Kidney (tissue), 14 donors: ENCODE data around the gene ADAMTSL4. TPM values are rescaled to one million over a fixed set of nuclear protein-coding genes. Genes with fewer than 3 reads are reported as not detected.

Experiments used
- DNase-seq, 5 donors: peaks; one replicate each; pipeline ENCODE4 v3.0.0-alpha.2; 2013 to 2020
- FAIRE-seq: peaks from 2 replicates; lab custom pipeline; 2012; peaks lifted over from hg19 to GRCh38; lab: Jason Lieb, UNC
- H3K27ac ChIP-seq, 2 donors: one replicate each; pipeline ENCODE4 v1.7.0; 2013; ENCODE audit warnings: low read depth in 2 of 2, low read length in 2 of 2, inconsistent platforms in 1 of 2
- H3K27me3 ChIP-seq: one replicate; pipeline ENCODE4 v1.7.1; 2013; ENCODE audit warnings: low read length, inconsistent platforms; ENCODE audit not compliant: control insufficient read depth, insufficient read depth
- H3K36me3 ChIP-seq, 3 donors: one replicate each; pipeline versions ENCODE4 v1.7.0 to v1.7.1; 2013; ENCODE audit warnings: low read length in 3 of 3, control low read depth in 1 of 3, inconsistent platforms in 1 of 3; ENCODE audit not compliant: insufficient read depth in 3 of 3, control insufficient read depth in 2 of 3
- H3K4me1 ChIP-seq, 3 donors: one replicate each; pipeline versions ENCODE4 v1.7.0 to v1.7.1; 2013; ENCODE audit warnings: low read length in 3 of 3, inconsistent platforms in 1 of 3, low read depth in 1 of 3; ENCODE audit not compliant: control insufficient read depth in 2 of 3, insufficient read depth in 2 of 3
- H3K4me3 ChIP-seq, 3 donors: one replicate each; pipeline versions ENCODE4 v1.7.0 to v1.8.1; 2013; ENCODE audit warnings: low read length in 3 of 3, control low read depth in 1 of 3, inconsistent platforms in 1 of 3
- H3K9ac ChIP-seq, 3 donors: one replicate each; pipeline versions ENCODE4 v1.7.0 to v1.7.1; 2013; ENCODE audit warnings: low read length in 3 of 3, control low read depth in 1 of 3, inconsistent platforms in 1 of 3
- H3K9me3 ChIP-seq, 3 donors: one replicate each; pipeline versions ENCODE4 v1.7.0 to v1.7.1; 2013; ENCODE audit warnings: low read length in 3 of 3, control low read depth in 1 of 3, inconsistent platforms in 1 of 3; ENCODE audit not compliant: control insufficient read depth in 2 of 3, insufficient read depth in 1 of 3
- intact Hi-C: fragments of 100-400 bp; cut with DNase I; formaldehyde crosslinking; loops from one replicate; pipeline ENCODE4 v1.11.1; 2022
- polyA plus RNA-seq: library from polyadenylated mRNA; stranded (reverse); fragments of 350-450 nt; fragmentation: Illumina TruSeq; extraction: RNeasy Lipid Tissue Mini Kit (QIAGEN cat#74804); gene quantifications from one replicate; pipeline ENCODE4 v1.2.3, GENCODE V29; 2014; ENCODE audit warnings: low read depth, low replicate concordance; ENCODE audit not compliant: insufficient read depth
- total RNA-seq: library from RNA; stranded (reverse); fragmentation: NEBNext Ultra II Directional; extraction: Animal tissue kit (Norgen Biotek cat#: 25700); gene quantifications from one replicate; pipeline ENCODE4 v1.2.1, GENCODE V29; 2021
- TF ChIP-seq, protein P1 (sequence below): IDR thresholded peaks from 3 replicates; pipeline ENCODE4 v1.5.1; 2012; ENCODE audit warnings: mild to moderate bottlenecking, moderate library complexity, borderline replicate concordance; ENCODE audit not compliant: insufficient read depth; ENCODE audit errors: extremely low read depth
- donor health status: control.
- donor health status: control.
- donor health status: control.
- donor health status: control.
- donor health status: control.
- donor health status: DM: yes; HTN: yes; CAD: no.
- donor health status: Normal renal cell carcinoma (clear cell type).

The ADAMTSL4 gene
- total and polyA plus RNA-seq, 2 donors from 2014 or later, result 6.9 to 20.0 TPM

GRCh38 chr1:150549496-150550221 is 451 bp downstream of the ADAMTSL4 start:
- TF ChIP-seq, protein P1, sequence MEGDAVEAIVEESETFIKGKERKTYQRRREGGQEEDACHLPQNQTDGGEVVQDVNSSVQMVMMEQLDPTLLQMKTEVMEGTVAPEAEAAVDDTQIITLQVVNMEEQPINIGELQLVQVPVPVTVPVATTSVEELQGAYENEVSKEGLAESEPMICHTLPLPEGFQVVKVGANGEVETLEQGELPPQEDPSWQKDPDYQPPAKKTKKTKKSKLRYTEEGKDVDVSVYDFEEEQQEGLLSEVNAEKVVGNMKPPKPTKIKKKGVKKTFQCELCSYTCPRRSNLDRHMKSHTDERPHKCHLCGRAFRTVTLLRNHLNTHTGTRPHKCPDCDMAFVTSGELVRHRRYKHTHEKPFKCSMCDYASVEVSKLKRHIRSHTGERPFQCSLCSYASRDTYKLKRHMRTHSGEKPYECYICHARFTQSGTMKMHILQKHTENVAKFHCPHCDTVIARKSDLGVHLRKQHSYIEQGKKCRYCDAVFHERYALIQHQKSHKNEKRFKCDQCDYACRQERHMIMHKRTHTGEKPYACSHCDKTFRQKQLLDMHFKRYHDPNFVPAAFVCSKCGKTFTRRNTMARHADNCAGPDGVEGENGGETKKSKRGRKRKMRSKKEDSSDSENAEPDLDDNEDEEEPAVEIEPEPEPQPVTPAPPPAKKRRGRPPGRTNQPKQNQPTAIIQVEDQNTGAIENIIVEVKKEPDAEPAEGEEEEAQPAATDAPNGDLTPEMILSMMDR, result no peak
- H3K27ac ChIP-seq, result peak overlapping the region in 1 of 2 donors; percentile 36
- H3K27me3 ChIP-seq, result no peaks in the 10 kb centered on the region
- H3K9ac ChIP-seq, result peak overlapping the region in 1 of 3 donors; percentile 19
- FAIRE-seq (no peak), DNase-seq (peak in 4 of 5 donors; percentile 43 to 89 (median 66))
- H3K9me3 ChIP-seq, result no peaks in the 10 kb centered on the region
- intact Hi-C loops, result no loop called here
- peak overlapping the region in 2 of 3 donors; percentile 28 to 46 for H3K4me3 ChIP-seq
- no peaks in the 10 kb centered on the region for H3K36me3 ChIP-seq
- H3K4me1 ChIP-seq, result peaks cover 0 to 12% (median 7%) of the 10 kb centered on the region in 3 donors

GRCh38 chr1:150550222-150551050 is 1.2 kb downstream of the ADAMTSL4 start:
- H3K9me3 ChIP-seq, result no peaks in the 10 kb centered on the region
- peak overlapping the region in 1 of 2 donors; percentile 77 for H3K27ac ChIP-seq
- peaks cover under 1% of the 10 kb centered on the region in 3 donors for H3K36me3 ChIP-seq
- FAIRE-seq (no peak), DNase-seq (peak in 1 of 5 donors; percentile 62)
- peaks cover 0 to 13% (median 7%) of the 10 kb centered on the region in 3 donors for H3K4me1 ChIP-seq
- intact Hi-C loops, result no loop called here
- H3K9ac ChIP-seq, result no peak overlapping the region
- H3K27me3 ChIP-seq, result no peaks in the 10 kb centered on the region
- TF ChIP-seq, protein P1, result no peak
- no peak overlapping the region for H3K4me3 ChIP-seq

DNA sequence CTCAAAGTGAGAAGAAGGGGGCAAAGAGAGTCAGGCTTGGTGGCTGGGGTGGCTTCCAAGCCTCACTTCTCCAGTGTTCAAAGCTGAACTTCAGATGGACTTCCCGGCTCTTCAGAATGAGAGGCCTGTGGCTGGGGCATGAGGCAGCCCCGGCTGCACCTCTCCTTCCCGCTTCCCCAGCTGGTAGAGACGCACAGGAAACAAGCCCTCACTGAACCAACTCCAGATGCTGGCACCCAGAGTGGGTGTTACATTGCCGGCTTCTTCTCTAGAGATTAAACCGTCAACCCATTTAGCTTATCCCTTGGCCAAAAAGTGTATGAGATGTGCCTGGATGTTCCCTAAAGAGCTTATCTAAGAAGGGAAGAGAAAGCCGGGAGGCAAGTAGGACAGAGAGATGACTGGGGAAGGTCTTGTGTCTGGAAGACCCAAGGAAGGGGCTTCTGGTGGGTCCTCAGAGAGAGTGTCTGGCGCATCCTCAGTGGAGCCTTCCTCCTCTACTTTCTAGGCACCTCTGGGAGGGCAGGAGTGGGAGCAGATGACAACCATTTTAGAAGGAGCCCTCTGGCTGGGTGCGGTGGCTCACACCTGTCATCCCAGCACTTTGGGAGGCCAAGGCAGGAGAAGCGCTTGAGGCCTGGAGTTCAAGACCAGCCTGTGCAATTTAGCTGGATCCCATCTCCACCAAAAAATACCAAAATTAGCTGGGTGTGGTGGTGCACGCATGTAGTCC is 2.0 kb downstream of the ADAMTSL4 start:
- no peaks in the 10 kb centered on the region for H3K27me3 ChIP-seq
- no peak for FAIRE-seq
- peaks cover 4 to 5% (median 4%) of the 10 kb centered on the region in 3 donors for H3K36me3 ChIP-seq
- H3K4me3 ChIP-seq, result no peak overlapping the region
- DNase-seq, result no peak
- H3K9ac ChIP-seq, result peak overlapping the region in 1 of 3 donors; percentile 12
- peak overlapping the region in 1 of 2 donors; percentile 77 for H3K27ac ChIP-seq
- peaks cover 0 to 14% (median 7%) of the 10 kb centered on the region in 3 donors for H3K4me1 ChIP-seq
- no peaks in the 10 kb centered on the region for H3K9me3 ChIP-seq
- intact Hi-C loops, result no loop called here
- TF ChIP-seq, protein P1, result no peak
